Measurements from ENCODE around the gene PTPRT. TPM values are rescaled to one million over a fixed set of nuclear protein-coding genes. Genes with fewer than 3 reads are reported as not detected.
A peak's percentile ranks its signal among the peaks of the same experiment; 100 is the strongest.

Gene PTPRT
- total RNA-seq, 2 donors from 2014 or later: 0.26 to 0.27 TPM

- intact Hi-C loops (cut with DNase I): no loop called here
- ATAC-seq: no peak
- DNase-seq: no peak
These were observed 843.2 kb downstream of the PTPRT start for GRCh38 chr20:42346189-42347170.

- ATAC-seq (no peak), DNase-seq (no peak)
- intact Hi-C loops (cut with DNase I): no loop called here
These were observed 848.1 kb downstream of the PTPRT start for GRCh38 chr20:42341654-42342053.

GRCh38 chr20:42340368-42340767 is 849.3 kb downstream of the PTPRT start:
- ATAC-seq (no peak), DNase-seq (no peak)

GRCh38 chr20:42338294-42339201 is 851.2 kb downstream of the PTPRT start:
- DNase-seq (peak; percentile 43), ATAC-seq (peak; percentile 64 to 72)
- intact Hi-C loops (cut with DNase I): no loop called here

More at GRCh38 chr20:42340368-42340767, 849.3 kb downstream of the PTPRT start:
- intact Hi-C loops (cut with DNase I): no loop called here

GRCh38 chr20:42336576-42336975 is 853.1 kb downstream of the PTPRT start:
- ATAC-seq: no peak
- no peak for DNase-seq
- intact Hi-C loops (cut with DNase I): no loop called here

- ATAC-seq: no peak
- DNase-seq: no peak
- intact Hi-C loops (cut with DNase I): no loop called here
These were observed 870.3 kb downstream of the PTPRT start for GRCh38 chr20:42319252-42320013.

GRCh38 chr20:42313704-42314103 is 876.0 kb downstream of the PTPRT start:
- ATAC-seq: no peak
- DNase-seq: no peak
- intact Hi-C loops (cut with DNase I): no loop called here

GRCh38 chr20:42309050-42309449 is 880.7 kb downstream of the PTPRT start:
- no peak for DNase-seq
- ATAC-seq: no peak
- intact Hi-C loops (cut with DNase I): no loop called here

- ATAC-seq (no peak), DNase-seq (no peak)
- intact Hi-C loops (cut with DNase I): no loop called here
These were observed 881.5 kb downstream of the PTPRT start for GRCh38 chr20:42308171-42308570.

- no peak for DNase-seq
- ATAC-seq: no peak
- intact Hi-C loops (cut with DNase I): no loop called here
These were observed 894.1 kb downstream of the PTPRT start for GRCh38 chr20:42295592-42295991.

- intact Hi-C loops (cut with DNase I): no loop called here
- DNase-seq: no peak
- no peak for ATAC-seq
These were observed 894.7 kb downstream of the PTPRT start for GRCh38 chr20:42294976-42295375.

GRCh38 chr20:42281801-42282200 is 907.9 kb downstream of the PTPRT start:
- intact Hi-C loops (cut with DNase I): no loop called here
- DNase-seq (no peak), ATAC-seq (no peak)

GRCh38 chr20:42276718-42277602 is 912.7 kb downstream of the PTPRT start:
- intact Hi-C loops (cut with DNase I): no loop called here
- ATAC-seq: no peak

GRCh38 chr20:42274986-42275385 is 914.7 kb downstream of the PTPRT start:
- ATAC-seq (no peak), DNase-seq (no peak)
- intact Hi-C loops (cut with DNase I): no loop called here

More at GRCh38 chr20:42276718-42277602, 912.7 kb downstream of the PTPRT start:
- no peak for DNase-seq

- DNase-seq: no peak
- no peak for ATAC-seq
- intact Hi-C loops (cut with DNase I): no loop called here
These were observed 917.2 kb downstream of the PTPRT start for GRCh38 chr20:42272516-42272915.

GRCh38 chr20:42270539-42270938 is 919.2 kb downstream of the PTPRT start:
- ATAC-seq (no peak), DNase-seq (no peak)
- intact Hi-C loops (cut with DNase I): no loop called here

GRCh38 chr20:42267793-42268384 is 921.8 kb downstream of the PTPRT start:
- ATAC-seq (no peak), DNase-seq (no peak)
- intact Hi-C loops (cut with DNase I): no loop called here

GRCh38 chr20:42261766-42262270 is 927.9 kb downstream of the PTPRT start:
- ATAC-seq (no peak), DNase-seq (no peak)

More at GRCh38 chr20:42261766-42262270, 927.9 kb downstream of the PTPRT start:
- intact Hi-C loops (cut with DNase I): no loop called here

Data from left cardiac atrium (tissue), 4 donors.